Amniotic stem cell (primary cell): ENCODE measurements around the gene ZNF433.
"Not testable (repeated sequence)": the region's sequence is repeated elsewhere in the genome, so short reads cannot be mapped to it uniquely, and the experiment has no call there.

ENCODE experiments used
- DNase-seq: peaks from one replicate; lab custom pipeline; 2025; lab: John Stamatoyannopoulos, UW

ZNF433 gene

GRCh38 chr19:12035220-12036172 lies at the start of gene ZNF433:
Gene ZNF433 (minus strand): TSS chr19:12035679. CDS start chr19:12035539, 140 bp downstream.
- peak; percentile 86 for DNase-seq

GRCh38 chr19:12083336-12083735 lies 47.9 kb upstream of the ZNF433 start:
- DNase-seq: not testable (repeated sequence)

GRCh38 chr19:12077375-12077774 lies 41.9 kb upstream of the ZNF433 start:
- no peak for DNase-seq

GRCh38 chr19:12076331-12076730 lies 40.9 kb upstream of the ZNF433 start:
- DNase-seq: not testable (repeated sequence)

- DNase-seq: no peak
Measured at GRCh38 chr19:12075538-12076139, 40.2 kb upstream of the ZNF433 start.

GRCh38 chr19:12064590-12065538 lies 29.4 kb upstream of the ZNF433 start, which contains the start of gene ZNF844:
Gene ZNF844 (plus strand): TSS chr19:12064731. CDS start chr19:12064874, 143 bp downstream.
- peak; percentile 47 for DNase-seq

- DNase-seq: no peak
Measured at GRCh38 chr19:12055784-12056183, 20.3 kb upstream of the ZNF433 start.

- peak; percentile 81 for DNase-seq
Measured at GRCh38 chr19:12052497-12053169, 17.2 kb upstream of the ZNF433 start, which contains the start of gene ZNF878. Gene ZNF878 (minus strand): TSS chr19:12052961. CDS start chr19:12052801, 160 bp downstream.

GRCh38 chr19:12052091-12052496 lies 16.6 kb upstream of the ZNF433 start:
- DNase-seq: no peak

- DNase-seq: no peak
Measured at GRCh38 chr19:12047868-12048267, 12.4 kb upstream of the ZNF433 start.

- no peak for DNase-seq
Measured at GRCh38 chr19:12043752-12044422, 8.4 kb upstream of the ZNF433 start.

GRCh38 chr19:12042893-12043292 lies 7.4 kb upstream of the ZNF433 start:
- DNase-seq: no peak

- DNase-seq: no peak
Measured at GRCh38 chr19:12034620-12035019, 859 bp downstream of the ZNF433 start.

GRCh38 chr19:12034198-12034597 lies 1.3 kb downstream of the ZNF433 start:
- DNase-seq: no peak

GRCh38 chr19:12015753-12016116 lies 19.7 kb downstream of the ZNF433 start:
- no peak for DNase-seq

- DNase-seq: no peak
Measured at GRCh38 chr19:12015015-12015752, 20.3 kb downstream of the ZNF433 start.

GRCh38 chr19:12000152-12000981 lies 35.1 kb downstream of the ZNF433 start:
- no peak for DNase-seq

- DNase-seq: no peak
Measured at GRCh38 chr19:11995174-11995573, 40.3 kb downstream of the ZNF433 start.

GRCh38 chr19:11991921-11992320 lies 43.6 kb downstream of the ZNF433 start:
- not testable (repeated sequence) for DNase-seq
